Measurements from ENCODE around the gene COBLL1. TPM values are rescaled to one million over a fixed set of nuclear protein-coding genes. Genes with fewer than 3 reads are reported as not detected.

Gene COBLL1
- total RNA-seq, 1 experiment from 2014 or later: 4.4 TPM

DNA sequence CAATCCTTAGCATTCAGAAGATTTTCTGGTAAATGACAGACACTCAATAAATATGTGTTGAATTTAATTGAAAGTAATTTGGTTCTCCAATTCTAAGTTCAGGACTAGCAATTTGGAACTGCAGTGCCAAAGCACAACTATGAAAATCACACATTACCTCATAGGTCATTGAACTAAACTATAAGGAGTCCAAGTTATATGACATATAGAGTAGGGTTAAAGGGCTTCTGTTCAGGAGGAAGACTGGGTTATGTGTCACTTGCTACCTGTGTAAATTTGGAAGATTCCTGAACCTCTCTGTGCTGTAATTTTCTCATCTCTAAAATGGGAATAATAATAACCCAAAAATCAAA is 27.8 kb upstream of the COBLL1 start:
- H3K36me3 ChIP-seq (ENCODE audit: control insufficient read depth, insufficient read depth, low read length): no peaks in the 10 kb centered on the region
- H3K9me3 ChIP-seq (ENCODE audit: control insufficient read depth, insufficient read depth, low read depth, low read length): no peaks in the 10 kb centered on the region
- H3K27me3 ChIP-seq (ENCODE audit: control insufficient read depth, insufficient read depth, low read length): no peaks in the 10 kb centered on the region
- BruUV-seq (replicated peaks): no TSS peak
- intact Hi-C loops (cut with micrococcal nuclease; ENCODE audit: unreplicated experiment) (no loop called here), in situ Hi-C loops (cut with HindIII; ENCODE audit: low pct_unique_long_range_greater_than_20kb, low sequenced_read_pairs) (no loop called here)
- no peak for TF ChIP-seq POLR2AphosphoS5 (IDR thresholded peaks at IDR 0.05; ENCODE audit: low read depth, low read length)
- no peak for TF ChIP-seq TCF7L2 (IDR thresholded peaks at IDR 0.05; ENCODE audit: low read depth, low read length)
- TF ChIP-seq, protein P1, sequence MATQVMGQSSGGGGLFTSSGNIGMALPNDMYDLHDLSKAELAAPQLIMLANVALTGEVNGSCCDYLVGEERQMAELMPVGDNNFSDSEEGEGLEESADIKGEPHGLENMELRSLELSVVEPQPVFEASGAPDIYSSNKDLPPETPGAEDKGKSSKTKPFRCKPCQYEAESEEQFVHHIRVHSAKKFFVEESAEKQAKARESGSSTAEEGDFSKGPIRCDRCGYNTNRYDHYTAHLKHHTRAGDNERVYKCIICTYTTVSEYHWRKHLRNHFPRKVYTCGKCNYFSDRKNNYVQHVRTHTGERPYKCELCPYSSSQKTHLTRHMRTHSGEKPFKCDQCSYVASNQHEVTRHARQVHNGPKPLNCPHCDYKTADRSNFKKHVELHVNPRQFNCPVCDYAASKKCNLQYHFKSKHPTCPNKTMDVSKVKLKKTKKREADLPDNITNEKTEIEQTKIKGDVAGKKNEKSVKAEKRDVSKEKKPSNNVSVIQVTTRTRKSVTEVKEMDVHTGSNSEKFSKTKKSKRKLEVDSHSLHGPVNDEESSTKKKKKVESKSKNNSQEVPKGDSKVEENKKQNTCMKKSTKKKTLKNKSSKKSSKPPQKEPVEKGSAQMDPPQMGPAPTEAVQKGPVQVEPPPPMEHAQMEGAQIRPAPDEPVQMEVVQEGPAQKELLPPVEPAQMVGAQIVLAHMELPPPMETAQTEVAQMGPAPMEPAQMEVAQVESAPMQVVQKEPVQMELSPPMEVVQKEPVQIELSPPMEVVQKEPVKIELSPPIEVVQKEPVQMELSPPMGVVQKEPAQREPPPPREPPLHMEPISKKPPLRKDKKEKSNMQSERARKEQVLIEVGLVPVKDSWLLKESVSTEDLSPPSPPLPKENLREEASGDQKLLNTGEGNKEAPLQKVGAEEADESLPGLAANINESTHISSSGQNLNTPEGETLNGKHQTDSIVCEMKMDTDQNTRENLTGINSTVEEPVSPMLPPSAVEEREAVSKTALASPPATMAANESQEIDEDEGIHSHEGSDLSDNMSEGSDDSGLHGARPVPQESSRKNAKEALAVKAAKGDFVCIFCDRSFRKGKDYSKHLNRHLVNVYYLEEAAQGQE (IDR thresholded peaks at IDR 0.05; ENCODE audit: insufficient read depth in 1 of 2, low read depth in 2 of 2, low read length in 1 of 2): no peak
- TF ChIP-seq, protein P2, sequence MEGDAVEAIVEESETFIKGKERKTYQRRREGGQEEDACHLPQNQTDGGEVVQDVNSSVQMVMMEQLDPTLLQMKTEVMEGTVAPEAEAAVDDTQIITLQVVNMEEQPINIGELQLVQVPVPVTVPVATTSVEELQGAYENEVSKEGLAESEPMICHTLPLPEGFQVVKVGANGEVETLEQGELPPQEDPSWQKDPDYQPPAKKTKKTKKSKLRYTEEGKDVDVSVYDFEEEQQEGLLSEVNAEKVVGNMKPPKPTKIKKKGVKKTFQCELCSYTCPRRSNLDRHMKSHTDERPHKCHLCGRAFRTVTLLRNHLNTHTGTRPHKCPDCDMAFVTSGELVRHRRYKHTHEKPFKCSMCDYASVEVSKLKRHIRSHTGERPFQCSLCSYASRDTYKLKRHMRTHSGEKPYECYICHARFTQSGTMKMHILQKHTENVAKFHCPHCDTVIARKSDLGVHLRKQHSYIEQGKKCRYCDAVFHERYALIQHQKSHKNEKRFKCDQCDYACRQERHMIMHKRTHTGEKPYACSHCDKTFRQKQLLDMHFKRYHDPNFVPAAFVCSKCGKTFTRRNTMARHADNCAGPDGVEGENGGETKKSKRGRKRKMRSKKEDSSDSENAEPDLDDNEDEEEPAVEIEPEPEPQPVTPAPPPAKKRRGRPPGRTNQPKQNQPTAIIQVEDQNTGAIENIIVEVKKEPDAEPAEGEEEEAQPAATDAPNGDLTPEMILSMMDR (IDR thresholded peaks at IDR 0.05): no peak
- no peak for TF ChIP-seq SIN3A (IDR thresholded peaks at IDR 0.05; ENCODE audit: borderline replicate concordance, insufficient read depth, low read depth, low read length)
- no peak for DNase-seq (ENCODE audit: low read depth, low spot score)
- ATAC-seq: no peak
- ChIA-PET CTCF (no interaction called here), POLR2A (no interaction called here)
- no peak overlapping the region for H3K4me3 ChIP-seq (ENCODE audit: low read depth in 2 of 2, low read length in 2 of 2)
- H3K27ac ChIP-seq (ENCODE audit: low read length): no peak overlapping the region
- no peaks in the 10 kb centered on the region for H3K4me1 ChIP-seq (ENCODE audit: control insufficient read depth, insufficient read depth, low read length)

DNA sequence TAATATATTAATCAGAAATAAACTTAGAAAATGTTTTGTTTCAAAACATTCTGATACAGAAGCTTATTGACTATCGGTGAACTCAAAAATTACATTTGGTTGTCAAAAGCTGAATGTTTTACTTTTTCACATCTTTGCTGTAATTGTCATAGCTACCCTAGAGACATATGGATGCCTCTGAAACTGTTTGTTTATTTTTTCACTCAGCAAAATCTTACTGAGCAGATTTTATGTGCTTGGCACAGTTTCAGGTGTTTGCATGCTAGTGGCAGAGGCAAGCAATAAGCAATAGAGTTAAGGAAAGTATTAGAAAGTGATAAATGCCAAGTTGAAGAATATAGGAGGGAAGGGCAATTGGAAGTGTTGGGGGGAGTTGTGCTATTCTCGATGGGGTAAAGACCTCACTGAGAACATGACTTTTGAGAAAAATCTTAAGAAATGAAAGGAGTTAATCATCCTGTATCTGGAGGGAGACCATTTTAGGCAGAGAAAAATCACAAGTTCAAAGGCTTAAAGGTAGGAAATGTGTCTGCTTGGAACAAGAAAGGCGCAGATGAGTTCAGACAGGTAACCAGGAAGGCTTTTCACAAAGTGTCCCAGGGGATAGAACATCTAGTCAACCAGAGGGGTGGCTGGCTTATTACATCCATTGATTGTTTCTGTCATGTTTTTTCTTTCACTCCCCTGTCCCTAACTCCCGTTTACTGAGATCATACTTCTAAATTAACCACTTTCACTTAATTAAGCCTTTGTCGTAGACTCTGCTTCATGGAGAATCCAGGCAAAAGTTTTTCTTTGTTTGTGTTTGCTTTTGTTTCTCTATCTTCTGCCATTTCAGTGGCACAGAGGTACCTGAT is 27.2 kb upstream of the COBLL1 start:
- ChIA-PET POLR2A (no interaction called here), CTCF (no interaction called here)
- no peak for ATAC-seq
- no TSS peak for BruUV-seq (replicated peaks)
- Histone ChIP-seq H3K4me1 (ENCODE audit: control insufficient read depth, insufficient read depth, low read length) (no peaks in the 10 kb centered on the region), H3K9me3 (ENCODE audit: control insufficient read depth, insufficient read depth, low read depth, low read length) (no peaks in the 10 kb centered on the region), H3K36me3 (ENCODE audit: control insufficient read depth, insufficient read depth, low read length) (no peaks in the 10 kb centered on the region), H3K4me3 (ENCODE audit: low read depth in 2 of 2, low read length in 2 of 2) (no peak overlapping the region), H3K27ac (ENCODE audit: low read length) (no peak overlapping the region), H3K27me3 (ENCODE audit: control insufficient read depth, insufficient read depth, low read length) (no peaks in the 10 kb centered on the region)
- in situ Hi-C loops (cut with HindIII; ENCODE audit: low pct_unique_long_range_greater_than_20kb, low sequenced_read_pairs): no loop called here
- TF ChIP-seq POLR2AphosphoS5 (IDR thresholded peaks at IDR 0.05; ENCODE audit: low read depth, low read length) (no peak), SIN3A (IDR thresholded peaks at IDR 0.05; ENCODE audit: borderline replicate concordance, insufficient read depth, low read depth, low read length) (no peak), TCF7L2 (IDR thresholded peaks at IDR 0.05; ENCODE audit: low read depth, low read length) (no peak)
- TF ChIP-seq, protein P1 (IDR thresholded peaks at IDR 0.05; ENCODE audit: insufficient read depth in 1 of 2, low read depth in 2 of 2, low read length in 1 of 2): no peak
- TF ChIP-seq, protein P2 (IDR thresholded peaks at IDR 0.05): no peak
- intact Hi-C loops (cut with micrococcal nuclease; ENCODE audit: unreplicated experiment): no loop called here
- DNase-seq (ENCODE audit: low read depth, low spot score): no peak

All from Panc1 (cell line).